ENCODE results near the gene SPDYE6.

GRCh38 chr7:102318482-102318971, 37.7 kb downstream of the SPDYE6 start:
- TF ChIP-seq EZH2 (IDR thresholded peaks at IDR 0.05; ENCODE audit: borderline replicate concordance, insufficient read depth, low read depth, low read length, poor library complexity, severe bottlenecking) (no peak), CTCF (IDR thresholded peaks at IDR 0.05) (no peak)

All from B cell (primary cell).